H9 (cell line): ENCODE results near the gene FAM117A. TPM values are rescaled to one million over a fixed set of nuclear protein-coding genes. Genes with fewer than 3 reads are reported as not detected.

ENCODE experiments used
- DNase-seq: peaks from one replicate; pipeline ENCODE4 v3.0.0-alpha.2; 2017
- H2AFZ ChIP-seq: one replicate; pipeline ENCODE4 v1.6.1; 2013; ENCODE audit warnings: mild to moderate bottlenecking, low read length, control low read depth, moderate library complexity
- H2AK5ac ChIP-seq: 2 replicates; pipeline ENCODE4 v1.6.1; 2013; ENCODE audit warnings: low read length, control low read depth, mixed read lengths; ENCODE audit not compliant: insufficient read length
- H2BK120ac ChIP-seq: one replicate; pipeline ENCODE4 v1.6.1; 2013; ENCODE audit warnings: low read depth, mild to moderate bottlenecking, low read length, control low read depth, inconsistent platforms; ENCODE audit not compliant: poor library complexity, severe bottlenecking
- H2BK12ac ChIP-seq: 2 replicates; pipeline ENCODE4 v1.6.1; 2013; ENCODE audit warnings: low read length, control low read depth, mixed read lengths, low read depth; ENCODE audit not compliant: insufficient read length
- H2BK15ac ChIP-seq: 2 replicates; pipeline ENCODE4 v1.6.1; 2013; ENCODE audit warnings: low read depth, low read length, control low read depth
- H2BK20ac ChIP-seq: one replicate; pipeline ENCODE4 v1.6.1; 2013; ENCODE audit warnings: low read depth, mild to moderate bottlenecking, low read length, control low read depth, inconsistent platforms; ENCODE audit not compliant: poor library complexity, severe bottlenecking
- H2BK5ac ChIP-seq: 2 replicates; pipeline ENCODE4 v1.6.1; 2013; ENCODE audit warnings: low read length, control low read depth, mixed read lengths; ENCODE audit not compliant: insufficient read length
- H3K14ac ChIP-seq: 2 replicates; pipeline ENCODE4 v1.6.1; 2013; ENCODE audit warnings: low read length, control low read depth; ENCODE audit not compliant: insufficient read depth
- H3K18ac ChIP-seq: 2 replicates; pipeline ENCODE4 v1.6.1; 2013; ENCODE audit warnings: low read depth, mild to moderate bottlenecking, mixed read lengths, low read length, control low read depth; ENCODE audit not compliant: insufficient read length
- H3K23ac ChIP-seq: 2 replicates; pipeline ENCODE4 v1.6.1; 2013; ENCODE audit warnings: low read length, control low read depth, mixed read lengths, low read depth; ENCODE audit not compliant: insufficient read length
- H3K23me2 ChIP-seq: 2 replicates; pipeline ENCODE4 v1.6.1; 2013; ENCODE audit warnings: low read depth, mild to moderate bottlenecking, mixed read lengths, low read length, control low read depth; ENCODE audit not compliant: insufficient read length, poor library complexity, severe bottlenecking
- H3K27ac ChIP-seq: 2 replicates; pipeline ENCODE4 v1.5.1; 2013; ENCODE audit warnings: low read length, control low read depth, mixed read lengths, low read depth; ENCODE audit not compliant: insufficient read length
- H3K27me3 ChIP-seq: 2 replicates; pipeline ENCODE4 v1.6.1; 2013; ENCODE audit warnings: low read length, control low read depth, inconsistent platforms; ENCODE audit not compliant: insufficient read depth
- H3K4ac ChIP-seq: 2 replicates; pipeline ENCODE4 v1.6.1; 2013; ENCODE audit warnings: low read depth, mild to moderate bottlenecking, control low read depth, inconsistent platforms, low read length, moderate library complexity
- H3K4me1 ChIP-seq: 2 replicates; pipeline ENCODE4 v1.6.1; 2013; ENCODE audit warnings: low read length, control low read depth, inconsistent platforms; ENCODE audit not compliant: insufficient read depth
- H3K4me2 ChIP-seq: 2 replicates; pipeline ENCODE4 v1.6.1; 2013; ENCODE audit warnings: low read length, control low read depth, mixed read lengths; ENCODE audit not compliant: insufficient read length, insufficient read depth
- H3K56ac ChIP-seq: 2 replicates; pipeline ENCODE4 v1.6.1; 2013; ENCODE audit warnings: low read depth, mild to moderate bottlenecking, mixed read lengths, low read length, control low read depth; ENCODE audit not compliant: insufficient read length
- H3K79me1 ChIP-seq: 2 replicates; pipeline ENCODE4 v1.6.1; 2013; ENCODE audit warnings: low read depth, mild to moderate bottlenecking, moderate library complexity, low read length, control low read depth, inconsistent platforms; ENCODE audit not compliant: insufficient read depth, poor library complexity, severe bottlenecking
- H3K79me2 ChIP-seq: 2 replicates; pipeline ENCODE4 v1.6.1; 2013; ENCODE audit warnings: low read length, control low read depth, inconsistent platforms; ENCODE audit not compliant: insufficient read depth
- H3K9ac ChIP-seq: 2 replicates; pipeline ENCODE4 v1.6.1; 2013; ENCODE audit warnings: low read length, control low read depth, mixed read lengths; ENCODE audit not compliant: insufficient read length; ENCODE audit errors: extremely low read depth
- H3K9me3 ChIP-seq: one replicate; pipeline ENCODE4 v1.6.1; 2013; ENCODE audit warnings: low read depth, low read length, inconsistent platforms; ENCODE audit not compliant: control insufficient read depth
- H3T11ph ChIP-seq: one replicate; pipeline ENCODE4 v1.6.1; 2013; ENCODE audit warnings: mild to moderate bottlenecking, low read length, control low read depth, inconsistent platforms
- H4K20me1 ChIP-seq: one replicate; pipeline ENCODE4 v1.6.1; 2013; ENCODE audit not compliant: control insufficient read depth, insufficient read length, insufficient read depth
- H4K5ac ChIP-seq: 2 replicates; pipeline ENCODE4 v1.6.1; 2013; ENCODE audit warnings: low read depth, mild to moderate bottlenecking, mixed read lengths, low read length, control low read depth; ENCODE audit not compliant: insufficient read length
- H4K8ac ChIP-seq: replicated peaks from 2 replicates; pipeline ENCODE4 v1.6.1; 2013; ENCODE audit warnings: low read length, control low read depth, mixed read lengths, low read depth; ENCODE audit not compliant: insufficient read length
- H4K91ac ChIP-seq: 2 replicates; pipeline ENCODE4 v1.6.1; 2013; ENCODE audit warnings: low read depth, mild to moderate bottlenecking, moderate library complexity, mixed read lengths, low read length, control low read depth; ENCODE audit not compliant: insufficient read length
- H3K27ac Mint-ChIP-seq, 3 experiments: 2 replicates in 2 of 3; 3 replicates in 1 of 3; pipeline ENCODE4 v1.8.0; 2020 to 2021; ENCODE audit warnings: mixed read lengths in 3 of 3, mild to moderate bottlenecking in 1 of 3, moderate library complexity in 1 of 3
- H3K27me3 Mint-ChIP-seq: 2 replicates; pipeline ENCODE4 v1.8.0; 2021; ENCODE audit warnings: low read depth, mild to moderate bottlenecking, moderate library complexity, mixed read lengths
- H3K36me3 Mint-ChIP-seq, 3 experiments: 2 replicates in 2 of 3; 3 replicates in 1 of 3; pipeline ENCODE4 v1.8.0; 2020 to 2021; ENCODE audit warnings: low read depth in 3 of 3, mixed read lengths in 3 of 3; ENCODE audit not compliant: insufficient read depth in 1 of 3
- H3K4me1 Mint-ChIP-seq, 2 experiments: 2 replicates each; pipeline ENCODE4 v1.8.0; 2020; ENCODE audit warnings: mixed read lengths in 2 of 2
- H3K4me3 Mint-ChIP-seq, 2 experiments: 2 replicates in 1 of 2; 3 replicates in 1 of 2; pipeline ENCODE4 v1.8.0; 2020 to 2021; ENCODE audit warnings: mild to moderate bottlenecking in 2 of 2, mixed read lengths in 2 of 2, moderate library complexity in 1 of 2
- H3K9me3 Mint-ChIP-seq, 2 experiments: 2 replicates in 1 of 2; 3 replicates in 1 of 2; pipeline ENCODE4 v1.8.0; 2020; ENCODE audit warnings: mild to moderate bottlenecking in 2 of 2, mixed read lengths in 2 of 2, moderate library complexity in 1 of 2
- WGBS: extraction: QIAGEN DNeasy Blood & Tissue Kit; methylation state at CpG from one replicate; pipeline ENCODE4 v1.1.7; 2013; ENCODE audit warnings: missing lambda C conversion rate, low lambda C conversion rate, mixed read lengths; ENCODE audit not compliant: insufficient read length; ENCODE audit errors: extremely low coverage; 5-methylcytosine and 5-hydroxymethylcytosine counted together
- total RNA-seq: library from RNA; stranded (reverse); gene quantifications from 2 replicates; pipeline ENCODE4 v1.2.1, GENCODE V29; 2021
- TF ChIP-seq, protein P1 (sequence below): fragments of 200-600 bp; sonication (generic); conservative IDR thresholded peaks from 3 replicates; pipeline ENCODE4 v1.8.0; 2021; ENCODE audit warnings: antibody characterized with exemption, mild to moderate bottlenecking

The FAM117A gene
- total RNA-seq, 1 experiment from 2014 or later, result 21.1 TPM

DNA sequence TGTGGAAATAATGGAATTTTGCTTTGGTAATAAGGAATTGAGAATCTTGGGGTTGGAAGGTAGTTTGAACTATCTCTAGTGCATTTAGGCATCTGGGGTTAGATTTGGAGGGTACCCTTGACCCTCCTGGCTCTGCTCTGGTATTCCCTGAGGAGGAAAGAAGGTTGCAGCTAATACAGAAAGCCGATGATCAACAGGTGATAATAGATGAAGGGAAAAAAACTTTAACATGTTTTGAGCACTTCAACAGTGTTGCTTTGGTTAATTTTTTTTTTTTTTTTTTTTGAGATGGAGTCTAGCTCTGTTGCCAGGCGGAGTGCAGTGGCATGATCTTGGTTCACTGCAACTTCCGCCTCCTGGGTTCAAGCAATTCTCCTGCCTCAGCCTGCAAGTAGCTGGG is 29.4 kb upstream of the FAM117A start:
- no peaks in the 10 kb centered on the region for H3K9me3 ChIP-seq
- H3K27me3 Mint-ChIP-seq, result no peaks in the 10 kb centered on the region
- H2AK5ac ChIP-seq, result no peak overlapping the region
- H3K27ac Mint-ChIP-seq, result no peak overlapping the region; a peak in 1 of 7 replicates
- 0 out of 2 replicates have a peak, but pooled peaks cover 2% of the 10 kb centered on the region for H3K4me1 ChIP-seq
- no peaks in the 10 kb centered on the region for H4K20me1 ChIP-seq
- DNase-seq, result no peak
- no peak overlapping the region for H2BK12ac ChIP-seq
- peaks cover 10% of the 10 kb centered on the region in 2 experiments for H3K4me1 Mint-ChIP-seq
- no peak overlapping the region for H3K4me2 ChIP-seq
- peaks cover 27% of the 10 kb centered on the region for H3K79me2 ChIP-seq
- H3K4ac ChIP-seq, result no peak overlapping the region
- no peak overlapping the region for H3K4me3 Mint-ChIP-seq
- H3K9me3 Mint-ChIP-seq, result no peaks in the 10 kb centered on the region; a peak in 1 of 5 replicates
- peaks cover 28 to 82% (median 75%) of the 10 kb centered on the region in 3 experiments for H3K36me3 Mint-ChIP-seq
- no peak overlapping the region for H3K27ac ChIP-seq
- H2BK15ac ChIP-seq, result no peak overlapping the region
- no peak overlapping the region for H2AFZ ChIP-seq
- no peak overlapping the region for H2BK120ac ChIP-seq
- H3K23me2 ChIP-seq, result no peaks in the 10 kb centered on the region
- no peak overlapping the region for H4K8ac ChIP-seq
- no peak overlapping the region for H3T11ph ChIP-seq
- no peak overlapping the region for H2BK5ac ChIP-seq
- TF ChIP-seq, protein P1, sequence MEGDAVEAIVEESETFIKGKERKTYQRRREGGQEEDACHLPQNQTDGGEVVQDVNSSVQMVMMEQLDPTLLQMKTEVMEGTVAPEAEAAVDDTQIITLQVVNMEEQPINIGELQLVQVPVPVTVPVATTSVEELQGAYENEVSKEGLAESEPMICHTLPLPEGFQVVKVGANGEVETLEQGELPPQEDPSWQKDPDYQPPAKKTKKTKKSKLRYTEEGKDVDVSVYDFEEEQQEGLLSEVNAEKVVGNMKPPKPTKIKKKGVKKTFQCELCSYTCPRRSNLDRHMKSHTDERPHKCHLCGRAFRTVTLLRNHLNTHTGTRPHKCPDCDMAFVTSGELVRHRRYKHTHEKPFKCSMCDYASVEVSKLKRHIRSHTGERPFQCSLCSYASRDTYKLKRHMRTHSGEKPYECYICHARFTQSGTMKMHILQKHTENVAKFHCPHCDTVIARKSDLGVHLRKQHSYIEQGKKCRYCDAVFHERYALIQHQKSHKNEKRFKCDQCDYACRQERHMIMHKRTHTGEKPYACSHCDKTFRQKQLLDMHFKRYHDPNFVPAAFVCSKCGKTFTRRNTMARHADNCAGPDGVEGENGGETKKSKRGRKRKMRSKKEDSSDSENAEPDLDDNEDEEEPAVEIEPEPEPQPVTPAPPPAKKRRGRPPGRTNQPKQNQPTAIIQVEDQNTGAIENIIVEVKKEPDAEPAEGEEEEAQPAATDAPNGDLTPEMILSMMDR, result no peak
- H3K79me1 ChIP-seq, result peaks cover 4% of the 10 kb centered on the region
- no peak overlapping the region for H3K18ac ChIP-seq
- H3K23ac ChIP-seq, result no peak overlapping the region
- no CpG with 5 or more reads among the region's 3 CpGs for WGBS
- no peak overlapping the region for H2BK20ac ChIP-seq
- H3K14ac ChIP-seq, result no peak overlapping the region
- no peak overlapping the region for H3K56ac ChIP-seq
- no peak overlapping the region for H4K5ac ChIP-seq
- H3K27me3 ChIP-seq, result no peaks in the 10 kb centered on the region
- H3K9ac ChIP-seq, result no peak overlapping the region
- no peak overlapping the region for H4K91ac ChIP-seq
